Activated CD4-positive, alpha-beta T cell treated with anti-CD3 and anti-CD28 coated beads for 1 hour (primary cell): ENCODE data around the gene STAC3.

Experiments
- DNase-seq: peaks from one replicate; pipeline ENCODE4 v3.0.0-alpha.2; 2020

STAC3 gene

DNA sequence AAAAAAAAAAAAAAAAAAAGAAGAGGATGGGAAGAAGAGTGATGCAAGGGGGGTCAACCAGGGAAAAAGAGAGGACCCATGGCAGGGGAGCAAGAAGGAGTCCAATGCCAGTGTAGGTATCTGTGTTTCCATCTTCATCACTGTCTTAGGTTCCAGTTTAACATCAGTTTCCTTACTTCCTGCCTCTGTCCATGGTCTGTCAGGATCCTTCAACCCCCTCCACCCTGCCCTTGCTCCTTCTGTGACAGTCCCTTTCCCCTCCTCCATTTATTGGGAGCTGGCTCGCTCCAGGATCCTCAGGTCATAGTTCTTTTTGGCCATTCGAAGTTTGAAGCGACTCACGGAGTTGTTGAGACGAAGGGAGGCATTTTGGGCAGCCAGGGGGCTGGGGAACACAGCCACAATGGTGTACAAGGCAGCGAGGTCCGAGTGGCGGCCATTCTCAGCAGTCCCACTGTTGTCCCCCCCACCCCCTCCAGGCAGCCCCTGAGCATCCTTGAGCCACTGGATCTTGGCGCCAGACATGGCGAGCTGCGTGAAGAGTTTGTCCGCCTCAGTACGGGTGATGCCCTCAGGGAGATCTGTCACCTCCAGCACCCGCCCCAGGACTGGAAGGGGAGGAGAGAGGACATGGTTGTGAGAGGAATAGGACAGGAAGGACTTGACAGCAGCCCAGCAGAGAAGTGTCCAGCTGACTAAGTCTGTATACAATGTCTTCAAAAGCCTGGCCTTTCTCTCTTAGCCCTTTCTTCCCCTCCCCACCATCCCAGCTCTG lies 3.7 kb upstream of the STAC3 start:
- DNase-seq, result no peak

- DNase-seq, result no peak
These were observed 446 bp downstream of the STAC3 start for GRCh38 chr12:57250541-57250940.

GRCh38 chr12:57248934-57249742 lies 1.8 kb downstream of the STAC3 start:
- no peak for DNase-seq

DNA sequence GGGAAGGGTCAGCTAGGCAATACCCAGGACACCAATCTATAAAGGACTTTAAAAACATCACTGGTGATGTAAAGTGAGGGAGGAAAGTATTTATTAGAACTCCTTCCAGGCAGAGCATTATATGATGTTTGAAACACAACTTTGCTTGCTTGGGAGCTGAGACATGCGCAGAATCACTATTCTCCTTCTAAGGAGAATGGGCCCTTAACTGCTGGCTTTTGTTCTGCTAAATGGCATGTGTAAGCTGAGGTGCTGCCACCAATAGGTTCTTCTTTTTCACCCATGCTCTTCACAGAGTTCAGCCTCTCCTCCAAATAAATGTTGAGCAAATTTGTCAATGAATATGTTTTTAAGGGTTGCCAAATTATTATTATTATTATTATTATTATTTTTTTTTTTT lies 3.9 kb downstream of the STAC3 start:
- no peak for DNase-seq

- no peak for DNase-seq
These were observed 6.7 kb downstream of the STAC3 start for GRCh38 chr12:57244312-57244696.

GRCh38 chr12:57243521-57244311 lies 7.3 kb downstream of the STAC3 start:
- peak; percentile 71 for DNase-seq

- DNase-seq, result peak; percentile 43
These were observed 8.1 kb downstream of the STAC3 start for GRCh38 chr12:57242691-57243454.

- DNase-seq, result no peak
These were observed 8.7 kb downstream of the STAC3 start for GRCh38 chr12:57242329-57242690.

DNA sequence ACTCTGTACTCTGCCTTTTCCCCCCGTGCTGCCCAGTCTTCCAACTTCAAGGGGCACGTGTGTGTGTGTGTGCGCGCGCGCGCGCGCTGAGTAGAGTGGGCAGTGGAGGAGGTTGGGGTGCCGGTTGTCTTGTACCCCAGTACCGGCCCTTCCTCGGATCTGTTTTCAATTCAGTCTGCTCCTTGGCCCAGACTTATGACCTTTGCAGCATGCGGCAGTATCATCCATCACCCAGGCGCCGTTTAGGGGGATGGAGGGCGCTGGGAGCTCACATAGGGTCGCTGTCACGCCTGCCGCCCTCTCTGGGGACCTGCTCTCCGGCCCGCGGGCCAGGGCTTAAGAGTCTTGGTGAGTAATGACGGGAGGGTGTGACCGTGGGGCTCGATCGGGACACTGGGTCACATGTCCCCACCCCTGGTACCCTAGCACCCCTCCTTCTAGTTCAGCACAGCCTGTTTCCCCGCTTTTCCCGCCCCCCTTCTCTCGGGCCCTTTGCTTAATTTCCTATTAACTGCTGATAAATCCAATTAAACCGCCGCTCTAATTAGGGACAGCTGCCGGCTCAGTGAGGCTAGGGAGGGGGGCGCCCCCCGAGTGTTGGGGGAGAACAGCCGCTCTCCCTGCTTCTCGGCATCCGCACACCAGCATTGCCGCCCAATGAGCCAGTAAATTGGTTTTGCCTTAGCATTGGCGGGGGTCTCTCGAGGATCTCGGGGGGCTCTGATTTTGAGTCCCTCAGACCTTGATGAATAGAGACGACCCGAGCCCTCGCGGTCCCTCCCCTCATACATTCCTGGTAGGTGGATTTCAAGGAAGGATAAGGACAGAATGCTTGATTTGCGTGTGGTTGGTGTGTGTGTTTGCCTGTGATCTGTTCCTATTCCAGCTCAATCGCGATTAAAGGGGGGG lies 9.3 kb downstream of the STAC3 start:
- DNase-seq, result no peak

DNA sequence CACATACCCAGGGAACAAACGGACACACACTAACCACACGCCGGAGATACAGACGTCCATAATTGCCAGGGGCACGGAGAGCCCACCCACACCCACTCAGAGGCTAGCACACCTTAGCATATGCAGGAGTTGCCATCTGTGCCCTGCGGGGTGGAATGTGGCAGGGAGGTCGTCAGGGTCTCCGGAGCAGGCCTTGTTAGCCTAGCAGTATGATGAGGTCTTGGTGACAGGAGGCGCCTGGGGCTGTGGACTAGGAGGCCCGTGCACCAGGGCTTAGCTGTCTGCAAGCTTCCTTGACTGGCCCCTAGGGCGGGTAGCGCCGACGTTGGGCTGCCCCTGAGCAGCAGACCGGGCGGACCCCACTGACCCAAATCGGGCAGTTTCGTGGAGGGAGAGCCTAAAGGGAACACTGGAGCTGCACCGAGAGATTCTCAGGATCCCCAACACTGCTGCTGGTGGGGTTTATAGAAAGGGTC lies 10.0 kb downstream of the STAC3 start:
- no peak for DNase-seq

DNA sequence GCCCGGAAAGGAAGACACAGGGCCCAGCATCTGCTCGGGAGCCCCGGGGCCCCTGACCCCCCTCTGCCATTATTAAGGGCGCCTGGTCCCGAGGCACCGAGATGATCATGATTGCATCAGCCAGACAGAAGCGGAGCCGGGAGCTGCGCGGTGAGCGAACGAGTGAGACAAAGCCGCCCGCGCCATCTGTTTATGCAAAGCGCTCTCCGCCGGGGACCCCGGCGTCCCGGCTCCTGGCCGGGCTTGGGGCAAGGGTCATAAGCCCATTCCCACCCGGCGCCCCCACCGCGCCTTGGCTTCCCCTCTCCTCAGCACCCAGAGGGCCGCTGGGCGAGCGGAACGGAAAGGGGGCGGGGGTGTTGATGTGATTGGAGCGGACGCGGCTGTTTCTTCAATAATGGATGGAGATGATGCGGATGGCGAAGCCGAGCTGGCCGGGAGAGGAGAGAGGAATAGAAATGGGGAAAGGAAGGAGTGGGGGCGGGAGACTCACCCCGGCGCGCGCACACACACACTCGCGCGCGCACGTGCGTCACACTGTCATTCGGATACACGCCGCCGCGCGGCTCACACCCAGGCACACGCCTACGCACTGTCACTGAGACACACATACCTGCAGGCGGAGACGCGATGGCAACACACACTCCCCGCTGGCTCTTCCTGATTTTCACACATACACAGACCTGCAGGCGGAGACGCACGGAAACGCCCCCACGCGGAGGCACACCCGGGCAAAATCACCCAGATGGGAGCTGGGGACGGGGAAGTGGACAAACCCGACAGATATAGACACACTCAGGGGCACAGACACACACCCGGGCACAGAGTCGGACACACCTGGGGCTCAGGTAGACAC lies 10.7 kb downstream of the STAC3 start:
- peak; percentile 70 for DNase-seq

DNA sequence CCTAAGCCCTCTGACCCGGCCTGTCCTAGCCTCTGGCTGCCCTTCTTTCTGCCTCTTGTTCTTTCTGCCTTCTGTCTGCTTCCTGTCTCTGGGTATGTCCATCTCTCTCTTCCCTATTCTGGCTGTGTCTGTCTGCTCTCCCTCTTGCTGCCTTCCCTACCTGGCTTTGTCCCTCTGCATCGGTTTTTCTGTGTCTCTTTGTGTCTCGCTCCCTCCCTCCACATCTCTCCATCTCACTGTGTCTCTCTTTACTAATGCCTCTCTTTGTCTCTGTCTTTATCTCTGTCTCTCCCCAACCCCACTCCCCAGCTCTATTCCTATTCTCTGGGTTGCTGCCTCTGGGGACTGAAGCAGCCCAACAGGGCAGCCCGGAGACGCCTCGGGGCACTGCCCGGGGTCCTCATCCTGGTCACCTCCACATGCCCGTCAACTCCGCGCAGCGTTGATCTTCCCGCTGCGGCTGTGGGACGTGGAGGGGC lies 11.4 kb downstream of the STAC3 start:
- no peak for DNase-seq

DNA sequence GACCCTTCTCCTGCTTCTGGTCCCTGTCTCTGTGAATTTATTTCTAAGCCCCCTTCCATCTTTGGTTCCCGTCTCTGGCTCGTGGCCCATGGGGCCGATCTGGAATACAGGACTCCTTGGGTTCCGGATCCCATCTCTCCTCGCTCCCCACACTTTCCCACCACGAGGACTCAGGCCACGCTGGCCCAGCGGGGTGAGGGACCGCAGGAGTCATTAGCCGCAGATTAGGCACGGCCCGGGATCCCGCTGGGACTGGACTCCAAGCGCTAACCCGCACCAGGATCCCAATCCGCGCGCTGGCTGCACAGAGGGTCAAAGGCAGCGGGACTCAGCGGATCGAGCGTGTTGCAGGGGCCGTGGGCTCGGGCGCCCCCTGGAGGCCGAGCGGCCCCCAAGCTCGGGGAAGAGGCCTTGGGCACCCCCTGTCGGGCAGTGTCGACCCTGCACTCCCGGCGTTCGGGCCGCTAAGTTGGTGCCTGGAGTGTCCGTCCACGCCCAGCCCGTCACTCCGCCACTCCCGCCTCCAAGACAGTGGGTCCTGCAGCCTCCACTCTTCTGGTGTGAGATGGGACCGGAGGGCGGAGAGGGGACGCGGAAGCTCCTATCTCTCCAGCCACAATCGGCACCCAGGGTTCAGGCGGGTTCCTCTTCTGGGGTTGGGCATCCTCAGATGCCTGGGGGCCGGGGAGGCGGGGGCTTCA lies 12.0 kb downstream of the STAC3 start:
- peak; percentile 76 for DNase-seq

- DNase-seq, result no peak
These were observed 12.8 kb downstream of the STAC3 start for GRCh38 chr12:57237932-57238853.

- DNase-seq, result no peak
These were observed 13.4 kb downstream of the STAC3 start for GRCh38 chr12:57237596-57237931.

- DNase-seq, result no peak
These were observed 13.9 kb downstream of the STAC3 start for GRCh38 chr12:57236925-57237595.

- DNase-seq, result no peak
These were observed 14.6 kb downstream of the STAC3 start for GRCh38 chr12:57236201-57236924.
